Stimulated activated CD4-positive, alpha-beta T cell treated with anti-CD3 and anti-CD28 coated beads, Interleukin-12 subunit alpha, Interleukin-12 subunit beta, amount 100 ng/mL, for 24 hours (primary cell): ENCODE measurements around the gene SARM1.

Experiments
- DNase-seq, 2 experiments: peaks; one replicate each; pipeline ENCODE4 v3.0.0-alpha.2; 2020; ENCODE audit warnings: low read depth in 2 of 2

The SARM1 gene

GRCh38 chr17:28368915-28369683 lies 2.4 kb upstream of the SARM1 start:
- DNase-seq = no peak

- no peak for DNase-seq
These were observed 1.8 kb upstream of the SARM1 start for GRCh38 chr17:28369684-28370034.

- no peak for DNase-seq
These were observed 1.3 kb upstream of the SARM1 start, which contains the start of gene VTN for GRCh38 chr17:28370035-28370743. VTN (minus strand) TSS chr17:28370307; CDS start chr17:28370203, 104 bp downstream.

GRCh38 chr17:28370744-28371103 lies 770 bp upstream of the SARM1 start:
- DNase-seq = no peak

- no peak for DNase-seq
These were observed 880 bp downstream of the SARM1 start for GRCh38 chr17:28372203-28372944.

- DNase-seq = no peak
These were observed 1.4 kb downstream of the SARM1 start for GRCh38 chr17:28372945-28373274.

- no peak for DNase-seq
These were observed 8.6 kb downstream of the SARM1 start for GRCh38 chr17:28379814-28380801.

GRCh38 chr17:28381141-28381825 lies 9.8 kb downstream of the SARM1 start:
- no peak for DNase-seq

GRCh38 chr17:28384281-28385036 lies 13.0 kb downstream of the SARM1 start:
- peak; percentile 44 to 51 for DNase-seq

GRCh38 chr17:28385037-28385400 lies 13.5 kb downstream of the SARM1 start:
- DNase-seq = no peak

- DNase-seq = no peak
These were observed 13.9 kb downstream of the SARM1 start for GRCh38 chr17:28385406-28385805.

- DNase-seq = no peak
These were observed 14.9 kb downstream of the SARM1 start for GRCh38 chr17:28386391-28386790.

- DNase-seq = no peak
These were observed 16.6 kb downstream of the SARM1 start for GRCh38 chr17:28388106-28388505.

- no peak for DNase-seq
These were observed 18.6 kb downstream of the SARM1 start for GRCh38 chr17:28390141-28390540.

- no peak for DNase-seq
These were observed 19.1 kb downstream of the SARM1 start for GRCh38 chr17:28390563-28390962.

- DNase-seq = no peak
These were observed 19.5 kb downstream of the SARM1 start for GRCh38 chr17:28390984-28391383.

- no peak for DNase-seq
These were observed 19.9 kb downstream of the SARM1 start for GRCh38 chr17:28391401-28391800.

- DNase-seq = no peak
These were observed 21.0 kb downstream of the SARM1 start for GRCh38 chr17:28392491-28392890.

GRCh38 chr17:28394337-28395116 lies 23.0 kb downstream of the SARM1 start:
- no peak for DNase-seq

GRCh38 chr17:28395426-28395825 lies 23.9 kb downstream of the SARM1 start:
- DNase-seq = no peak
